H1 (cell line): ENCODE results near the gene CLEC7A. TPM values are rescaled to one million over a fixed set of nuclear protein-coding genes. Genes with fewer than 3 reads are reported as not detected.

ENCODE experiments used
- CTCF ChIA-PET: fragments of 300-600 bp; sonication (Branson Sonifier 250); formaldehyde crosslinking; loops from one replicate; lab custom pipeline; 2021; ENCODE audit not compliant: partially characterized antibody; lab: Charles Lee
- POLR2A ChIA-PET: fragments of 300-600 bp; sonication (Branson Sonifier 250); formaldehyde crosslinking; loops from one replicate; lab custom pipeline; 2021; ENCODE audit warnings: inconsistent platforms; ENCODE audit not compliant: partially characterized antibody; lab: Charles Lee
- DNase-seq, 2 experiments: peaks; one replicate each; pipeline versions ENCODE4 v3.0.0 to v3.0.0-alpha.2; 2010 to 2022; ENCODE audit warnings: low spot score in 2 of 2, low read depth in 1 of 2, mixed read lengths in 1 of 2
- FAIRE-seq: peaks from 2 replicates; lab custom pipeline; 2011; peaks lifted over from hg19 to GRCh38; lab: Jason Lieb, UNC
- H2AFZ ChIP-seq: 2 replicates; pipeline ENCODE4 v1.8.1; 2012; ENCODE audit warnings: low read length, inconsistent platforms
- H2AK5ac ChIP-seq: 2 replicates; pipeline ENCODE4 v1.6.1; 2013; ENCODE audit warnings: low read depth, low read length
- H2BK120ac ChIP-seq: replicated peaks from 2 replicates; pipeline ENCODE3; 2013; ENCODE audit warnings: low read depth, low read length, inconsistent platforms
- H2BK12ac ChIP-seq: 2 replicates; pipeline ENCODE4 v1.6.1; 2013; ENCODE audit warnings: low read depth, low read length
- H2BK15ac ChIP-seq: 2 replicates; pipeline ENCODE4 v1.6.1; 2013; ENCODE audit warnings: low read length
- H2BK20ac ChIP-seq: 2 replicates; pipeline ENCODE4 v1.6.1; 2013; ENCODE audit warnings: low read length
- H2BK5ac ChIP-seq: 2 replicates; pipeline ENCODE4 v1.6.1; 2013; ENCODE audit warnings: low read depth, low read length
- H3K14ac ChIP-seq: 2 replicates; pipeline ENCODE4 v1.6.1; 2013; ENCODE audit warnings: inconsistent platforms; ENCODE audit not compliant: insufficient read length
- H3K18ac ChIP-seq: 2 replicates; pipeline ENCODE4 v1.6.1; 2013; ENCODE audit warnings: low read length; ENCODE audit errors: extremely low read depth
- H3K23ac ChIP-seq: 2 replicates; pipeline ENCODE4 v1.6.1; 2013; ENCODE audit warnings: inconsistent platforms; ENCODE audit not compliant: insufficient read length
- H3K23me2 ChIP-seq: 2 replicates; pipeline ENCODE4 v1.6.1; 2013; ENCODE audit warnings: low read depth, low read length
- H3K27ac ChIP-seq: 2 replicates; pipeline ENCODE4 v1.6.1; 2011; ENCODE audit warnings: low read depth, low read length, inconsistent platforms
- H3K27me3 ChIP-seq, 4 experiments: replicated peaks in 1 of 4; 1 replicate in 1 of 4; 2 replicates in 3 of 4; pipeline versions ENCODE4 v1.6.1 to v1.8.1; 2011 to 2013; ENCODE audit warnings: low read length in 3 of 4, mild to moderate bottlenecking in 3 of 4, inconsistent platforms in 2 of 4, mixed read lengths in 2 of 4, moderate library complexity in 1 of 4; ENCODE audit not compliant: control insufficient read depth in 3 of 4, insufficient read depth in 3 of 4; ENCODE audit errors: extremely low read depth in 1 of 4
- H3K36me3 ChIP-seq, 4 experiments: 2 replicates each; pipeline versions ENCODE4 v1.6.1 to v1.8.1; 2011 to 2013; ENCODE audit warnings: mild to moderate bottlenecking in 4 of 4, low read length in 3 of 4, moderate library complexity in 2 of 4, control low read depth in 1 of 4, inconsistent platforms in 1 of 4; ENCODE audit not compliant: insufficient read depth in 4 of 4, control insufficient read depth in 2 of 4
- H3K4ac ChIP-seq: replicated peaks from 2 replicates; pipeline ENCODE3; 2013; ENCODE audit warnings: low read length, low read depth, mixed read lengths, inconsistent platforms; ENCODE audit not compliant: insufficient read length
- H3K4me1 ChIP-seq, 4 experiments: replicated peaks in 1 of 4; 1 replicate in 1 of 4; 2 replicates in 3 of 4; pipeline versions ENCODE4 v1.6.1 to v1.8.1; 2011 to 2013; ENCODE audit warnings: low read length in 3 of 4, inconsistent platforms in 2 of 4, mixed read lengths in 1 of 4; ENCODE audit not compliant: insufficient read depth in 4 of 4, control insufficient read depth in 3 of 4
- H3K4me2 ChIP-seq, 2 experiments: 2 replicates each; pipeline versions ENCODE4 v1.6.1 to v1.8.1; 2011 to 2013; ENCODE audit warnings: low read depth in 2 of 2, low read length in 2 of 2, control low read depth in 1 of 2, inconsistent platforms in 1 of 2, mild to moderate bottlenecking in 1 of 2; ENCODE audit not compliant: insufficient read depth in 1 of 2
- H3K4me3 ChIP-seq, 4 experiments: fragments of 200-600, 300-600 bp in 1 of 4; sonication (generic), shearing (Covaris generic), sonication (Bioruptor Twin) in 1 of 4; 2 replicates each; pipeline versions ENCODE4 v1.5.1 to v1.8.1; 2011 to 2016; ENCODE audit warnings: low read length in 4 of 4, low read depth in 3 of 4, control low read depth in 2 of 4, inconsistent platforms in 2 of 4, mild to moderate bottlenecking in 2 of 4, mixed read lengths in 1 of 4, moderate library complexity in 1 of 4; ENCODE audit not compliant: insufficient read depth in 2 of 4; ENCODE audit errors: extremely low read depth in 1 of 4
- H3K56ac ChIP-seq: replicated peaks from 2 replicates; pipeline ENCODE3; 2013; ENCODE audit warnings: low read depth, mild to moderate bottlenecking, mixed read lengths, low read length, inconsistent platforms; ENCODE audit not compliant: insufficient read length
- H3K79me1 ChIP-seq: 2 replicates; pipeline ENCODE4 v1.6.1; 2013; ENCODE audit warnings: low read depth, low read length, control low read depth
- H3K79me2 ChIP-seq, 2 experiments: 2 replicates each; pipeline versions ENCODE4 v1.6.1 to v1.8.1; 2012 to 2013; ENCODE audit warnings: low read length in 2 of 2, mild to moderate bottlenecking in 2 of 2, inconsistent platforms in 1 of 2; ENCODE audit not compliant: insufficient read depth in 2 of 2, control insufficient read depth in 1 of 2
- H3K9ac ChIP-seq, 4 experiments: replicated peaks in 1 of 4; 1 replicate in 1 of 4; 2 replicates in 3 of 4; pipeline versions ENCODE4 v1.6.1 to v1.8.1; 2011 to 2013; ENCODE audit warnings: low read depth in 3 of 4, low read length in 3 of 4, control low read depth in 2 of 4, mild to moderate bottlenecking in 2 of 4, moderate library complexity in 2 of 4, inconsistent platforms in 1 of 4; ENCODE audit errors: extremely low read depth in 1 of 4
- H3K9me3 ChIP-seq, 2 experiments: 2 replicates each; pipeline versions ENCODE4 v1.6.1 to v1.8.1; 2012 to 2013; ENCODE audit warnings: mild to moderate bottlenecking in 2 of 2, moderate library complexity in 2 of 2, control low read depth in 1 of 2, inconsistent platforms in 1 of 2, low read depth in 1 of 2, low read length in 1 of 2, mixed read lengths in 1 of 2; ENCODE audit not compliant: insufficient read depth in 2 of 2
- H4K20me1 ChIP-seq, 2 experiments: replicated peaks in 1 of 2; 2 replicates each; pipeline versions ENCODE3 to v1.8.1; 2011 to 2013; ENCODE audit warnings: inconsistent platforms in 2 of 2, low read length in 2 of 2, mild to moderate bottlenecking in 1 of 2; ENCODE audit not compliant: insufficient read depth in 2 of 2, control insufficient read depth in 1 of 2
- H4K5ac ChIP-seq: 2 replicates; pipeline ENCODE4 v1.6.1; 2013; ENCODE audit warnings: low read length, low read depth, mixed read lengths, inconsistent platforms; ENCODE audit not compliant: insufficient read length
- H4K8ac ChIP-seq: 2 replicates; pipeline ENCODE4 v1.8.0; 2013; ENCODE audit warnings: mild to moderate bottlenecking, moderate library complexity, low read length, inconsistent platforms; ENCODE audit not compliant: insufficient read depth; ENCODE audit errors: extremely low read depth
- H4K91ac ChIP-seq: replicated peaks from 2 replicates; pipeline ENCODE3; 2013; ENCODE audit warnings: low read length, mixed read lengths, inconsistent platforms; ENCODE audit not compliant: insufficient read length
- CBX5 ChIP-seq: fragments of 300-800, 300-1000 bp; sonication (generic); IDR thresholded peaks from 2 replicates; pipeline ENCODE4 v1.7.1; 2016; ENCODE audit warnings: antibody characterized with exemption, low read length, low read depth
- CBX8 ChIP-seq: fragments of 300-800, 300-1000 bp; sonication (generic); IDR thresholded peaks from 2 replicates; pipeline ENCODE4 v1.7.1; 2016; ENCODE audit warnings: low read depth, low read length, borderline replicate concordance
- EP300 ChIP-seq, 2 experiments: IDR thresholded peaks; 1 replicate in 1 of 2; 2 replicates in 1 of 2; pipeline ENCODE4 v1.6.1; 2011 to 2012; ENCODE audit warnings: low read depth in 2 of 2, low read length in 2 of 2, mild to moderate bottlenecking in 2 of 2, borderline replicate concordance in 1 of 2, inconsistent platforms in 1 of 2, moderate library complexity in 1 of 2
- EZH2 ChIP-seq: fragments of 200-600 bp; sonication (generic); IDR thresholded peaks from 2 replicates; pipeline ENCODE4 v1.7.1; 2012; ENCODE audit warnings: low read depth, mild to moderate bottlenecking, moderate library complexity, low read length, inconsistent platforms; ENCODE audit not compliant: severe bottlenecking
- JUND ChIP-seq: IDR thresholded peaks from 2 replicates; pipeline ENCODE4 v1.6.1; 2011; ENCODE audit warnings: mild to moderate bottlenecking, improper control_type of control experiment, low read length
- PHF8 ChIP-seq: fragments of 200-600 bp; sonication (generic); conservative IDR thresholded peaks from 2 replicates; pipeline ENCODE4 v1.7.1; 2012; ENCODE audit warnings: low read depth, mild to moderate bottlenecking, inconsistent platforms, low read length, moderate library complexity
- POLR2A ChIP-seq, 2 experiments: IDR thresholded peaks; 1 replicate in 1 of 2; 2 replicates in 1 of 2; pipeline ENCODE4 v1.6.1; 2011; ENCODE audit warnings: low read depth in 2 of 2, low read length in 2 of 2, mild to moderate bottlenecking in 2 of 2; ENCODE audit errors: control extremely low read depth in 1 of 2
- RAD21 ChIP-seq, 2 experiments: IDR thresholded peaks in 1 of 2; conservative IDR thresholded peaks in 1 of 2; 2 replicates each; pipeline ENCODE4 v1.6.1; 2011; ENCODE audit warnings: low read depth in 2 of 2, low read length in 2 of 2, improper control_type of control experiment in 1 of 2, inconsistent platforms in 1 of 2, mild to moderate bottlenecking in 1 of 2, moderate library complexity in 1 of 2
- SAP30 ChIP-seq: fragments of 300-600 bp; sonication (generic); IDR thresholded peaks from 2 replicates; pipeline ENCODE4 v1.7.1; 2012; ENCODE audit warnings: low read length, moderate library complexity, mild to moderate bottlenecking, inconsistent platforms; ENCODE audit not compliant: insufficient read depth, insufficient replicate concordance
- SIN3A ChIP-seq, 2 experiments: IDR thresholded peaks in 1 of 2; conservative IDR thresholded peaks in 1 of 2; 2 replicates each; pipeline ENCODE4 v1.6.1; 2011 to 2012; ENCODE audit warnings: low read length in 2 of 2, improper control_type of control experiment in 1 of 2, low read depth in 1 of 2, mild to moderate bottlenecking in 1 of 2
- SUZ12 ChIP-seq: fragments of 200-600 bp; sonication (generic); IDR thresholded peaks from 2 replicates; pipeline ENCODE4 v1.6.1; 2012; ENCODE audit warnings: mild to moderate bottlenecking, inconsistent platforms, low read length, moderate library complexity, mixed read lengths
- TCF12 ChIP-seq: IDR thresholded peaks from 2 replicates; pipeline ENCODE4 v1.6.1; 2011; ENCODE audit warnings: low read depth, mild to moderate bottlenecking, low read length
- TEAD4 ChIP-seq: IDR thresholded peaks from 2 replicates; pipeline ENCODE4 v1.6.1; 2012; ENCODE audit warnings: low read depth, low read length, inconsistent platforms, mixed read lengths
- YY1 ChIP-seq: IDR thresholded peaks from 2 replicates; pipeline ENCODE4 v1.6.1; 2011; ENCODE audit warnings: low read depth, mild to moderate bottlenecking, low read length
- WGBS, 2 experiments: shearing (Covaris generic) in 1 of 2; methylation state at CpG; one replicate each; pipeline versions ENCODE4 v1.1.6 to v1.1.7; 2013 to 2015; ENCODE audit warnings: low lambda C conversion rate in 2 of 2, mixed read lengths in 2 of 2, inconsistent platforms in 1 of 2, low coverage in 1 of 2, missing lambda C conversion rate in 1 of 2; ENCODE audit not compliant: insufficient replicate concordance in 2 of 2, insufficient coverage in 1 of 2, insufficient read length in 1 of 2; ENCODE audit errors: extremely low coverage in 1 of 2, missing lambda C conversion rate in 1 of 2; 5-methylcytosine and 5-hydroxymethylcytosine counted together
- polyA plus RNA-seq, 7 experiments: library from polyadenylated mRNA; depleted of rRNA in 3 of 7; stranded (reverse) in 5 of 7; unstranded in 2 of 7; fragments of >200 nt in 5 of 7; fragments of 200-250 nt in 2 of 7; gene quantifications; 1 replicate in 5 of 7; 2 replicates in 1 of 7; 4 replicates in 1 of 7; pipeline versions ENCODE4 v1.2.1 to v1.2.3, GENCODE V29; 2011 to 2013; ENCODE audit warnings: missing spikeins in 2 of 7, mixed read lengths in 2 of 7
- total RNA-seq: library from RNA; stranded (reverse); fragmentation: NEBNext Ultra II Directional; extraction: Animal tissue kit (Norgen Biotek cat#: 25700); gene quantifications from 2 replicates; pipeline ENCODE4 v1.2.1, GENCODE V29; 2021

The CLEC7A gene
- total and polyA plus RNA-seq, 2 of the 8 experiments (the other 6 are each of a cell fraction or from before 2014, with no cell fraction given) = 0.09 to 0.15 TPM

- H3K27ac ChIP-seq = no peak overlapping the region
- FAIRE-seq = no peak
- H2BK15ac ChIP-seq = no peak overlapping the region
- H3K4me2 ChIP-seq = no peak overlapping the region
- no peaks in the 10 kb centered on the region for H3K36me3 ChIP-seq
- H3K27me3 ChIP-seq = no peaks in the 10 kb centered on the region
- no peak overlapping the region for H3K9ac ChIP-seq
- no peak overlapping the region for H3K14ac ChIP-seq
- H3K79me1 ChIP-seq = no peaks in the 10 kb centered on the region
- 81% methylated on average over 1 of the region's 1 CpG; no CpG with 5 or more reads in 1 of the 2 experiments for WGBS, 2 experiments
- no peak overlapping the region for H3K4me3 ChIP-seq
- H3K79me2 ChIP-seq = no peaks in the 10 kb centered on the region
- no peak overlapping the region for H3K23ac ChIP-seq
- H2BK12ac ChIP-seq = no peak overlapping the region
- H2AK5ac ChIP-seq = no peak overlapping the region
- H4K8ac ChIP-seq = no peak overlapping the region
- DNase-seq = no peak
- H2BK20ac ChIP-seq = no peak overlapping the region
- H3K18ac ChIP-seq = no peak overlapping the region
- H4K20me1 ChIP-seq = no peaks in the 10 kb centered on the region
- H4K91ac ChIP-seq = no peak overlapping the region
- 0 out of 7 replicates have a peak, but pooled peaks cover 0 to 2% (median 0%) of the 10 kb centered on the region in 4 experiments for H3K4me1 ChIP-seq
- no peaks in the 10 kb centered on the region for H3K23me2 ChIP-seq
- no peak overlapping the region for H2BK5ac ChIP-seq
- H4K5ac ChIP-seq = no peak overlapping the region
- H3K9me3 ChIP-seq = no peaks in the 10 kb centered on the region
- H3K56ac ChIP-seq = no peak overlapping the region
- no peak overlapping the region for H2BK120ac ChIP-seq
- ChIA-PET CTCF (interaction anchor here (0.6 kb wide), 1 partner anchor 79 kb away, joined by 3 read pairs; no protein-coding TSS in a partner anchor), POLR2A (no interaction called here)
- no peak overlapping the region for H2AFZ ChIP-seq
- H3K4ac ChIP-seq = no peak overlapping the region
- TF ChIP-seq CBX8 (no peak), TEAD4 (no peak), EZH2 (no peak), SIN3A (conservative IDR thresholded peaks at IDR 0.05 in 1 of 2, IDR thresholded peaks at IDR 0.05 in 1 of 2; ENCODE audit: low read depth in 1 of 2, low read length in 2 of 2) (no peak), SAP30 (no peak), PHF8 (no peak), RAD21 (IDR thresholded peaks at IDR 0.05 in 1 of 2, conservative IDR thresholded peaks at IDR 0.05 in 1 of 2; ENCODE audit: low read depth in 2 of 2, low read length in 2 of 2) (no peak), JUND (no peak), SUZ12 (no peak), POLR2A (IDR thresholded peaks at IDR 0.05; ENCODE audit: control extremely low read depth in 1 of 2, low read depth in 2 of 2, low read length in 2 of 2) (no peak), CBX5 (no peak), EP300 (IDR thresholded peaks at IDR 0.05; ENCODE audit: borderline replicate concordance in 1 of 2, low read depth in 2 of 2, low read length in 2 of 2) (no peak), TCF12 (no peak), YY1 (no peak)
Observed at GRCh38 chr12:10068644-10069043, 61.4 kb downstream of the CLEC7A start.
